Activated CD4-positive, alpha-beta T cell treated with anti-CD3 and anti-CD28 coated beads for 36 hours (primary cell): Measurements from ENCODE around the gene MCM3. TPM values are rescaled to one million over a fixed set of nuclear protein-coding genes. Genes with fewer than 3 reads are reported as not detected.

Source experiments
- ATAC-seq: fragments of 200-7000 bp; cut with Tn5 transposase; one replicate; pipeline ENCODE4 v1.10.0; 2021; ENCODE audit warnings: mild to moderate bottlenecking, moderate library complexity
- CTCF ChIA-PET: fragments of 350-600 bp; sonication (Branson Sonifier 250); formaldehyde crosslinking; loops from one replicate; lab custom pipeline; 2021; ENCODE audit warnings: antibody characterized with exemption; lab: Charles Lee
- POLR2A ChIA-PET: fragments of 350-600 bp; sonication (Branson Sonifier 250); formaldehyde crosslinking; loops from one replicate; lab custom pipeline; 2021; ENCODE audit warnings: antibody characterized with exemption, inconsistent platforms; lab: Charles Lee
- DNase-seq: peaks from one replicate; pipeline ENCODE4 v3.0.0-alpha.2; 2020
- H3K27ac Mint-ChIP-seq: one replicate; pipeline ENCODE4 v1.8.0; 2021; ENCODE audit warnings: mixed read lengths
- H3K27me3 Mint-ChIP-seq: one replicate; pipeline ENCODE4 v1.8.0; 2021; ENCODE audit warnings: mixed read lengths
- H3K36me3 Mint-ChIP-seq: one replicate; pipeline ENCODE4 v1.8.0; 2021; ENCODE audit warnings: low read depth, mixed read lengths
- H3K4me1 Mint-ChIP-seq: one replicate; pipeline ENCODE4 v1.8.0; 2021; ENCODE audit warnings: mixed read lengths
- H3K4me3 Mint-ChIP-seq: one replicate; pipeline ENCODE4 v1.8.0; 2021; ENCODE audit warnings: mild to moderate bottlenecking, moderate library complexity, mixed read lengths
- H3K9me3 Mint-ChIP-seq: one replicate; pipeline ENCODE4 v1.8.0; 2021; ENCODE audit warnings: low read depth, mixed read lengths
- intact Hi-C, 2 experiments: fragments of 100-400 bp; cut with DNase I in 1 of 2; cut with micrococcal nuclease in 1 of 2; formaldehyde crosslinking; loops; one replicate each; pipeline versions ENCODE4 v1.14.2 to v1.15.1; 2022 to 2024; cut with DNase I, micrococcal nuclease
- total RNA-seq, 2 experiments: library from RNA; stranded (reverse); gene quantifications; one replicate each; pipeline ENCODE4 v1.2.3, GENCODE V29; 2021

Gene MCM3
- total RNA-seq, 2 experiments from 2014 or later, result 276 to 279 TPM

DNA sequence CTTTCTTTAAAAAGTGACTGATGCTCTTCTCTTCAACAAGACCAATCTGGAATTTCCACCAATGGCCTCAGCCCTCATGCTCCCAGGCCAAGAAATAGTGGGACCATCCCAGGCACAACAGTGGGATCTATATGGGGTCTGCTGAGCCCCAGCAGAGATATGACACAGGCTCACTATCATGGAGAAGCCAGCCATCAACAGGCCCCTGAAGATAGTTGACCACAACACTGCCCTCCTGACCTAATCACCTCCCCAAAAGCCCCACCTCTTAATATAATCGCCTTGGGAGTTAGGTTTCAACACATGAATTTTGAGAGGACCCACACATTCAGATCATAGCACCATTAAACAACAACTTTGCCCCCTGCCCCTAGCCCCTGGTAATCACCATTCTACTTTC is 16.8 kb upstream of the MCM3 start:
- H3K4me1 Mint-ChIP-seq, result peaks cover 68% of the 10 kb centered on the region
- H3K36me3 Mint-ChIP-seq, result peaks cover 1% of the 10 kb centered on the region
- no peaks in the 10 kb centered on the region for H3K27me3 Mint-ChIP-seq
- DNase-seq (no peak), ATAC-seq (no peak)
- POLR2A ChIA-PET, result interaction anchor here (0.7 kb wide), 1 partner anchor 33 kb away, joined by 3 read pairs; no protein-coding TSS in a partner anchor
- intact Hi-C loops, result no loop called here
- no peak overlapping the region for H3K4me3 Mint-ChIP-seq
- peaks cover 2% of the 10 kb centered on the region for H3K9me3 Mint-ChIP-seq
- H3K27ac Mint-ChIP-seq, result no peak overlapping the region
- CTCF ChIA-PET, result interaction anchor here (0.7 to 3.3 kb wide), 2 partner anchors 15 kb away, joined by 3 to 11 read pairs; partner anchors contain the start of gene MCM3

GRCh38 chr6:52300489-52300931 is 16.0 kb upstream of the MCM3 start:
- peaks cover 66% of the 10 kb centered on the region for H3K4me1 Mint-ChIP-seq

GRCh38 chr6:52299653-52300052 is 15.1 kb upstream of the MCM3 start:
- ATAC-seq (no peak), DNase-seq (no peak)
- Mint-ChIP-seq H3K4me3 (no peak overlapping the region), H3K4me1 (peaks cover 61% of the 10 kb centered on the region), H3K36me3 (peaks cover 4% of the 10 kb centered on the region), H3K27me3 (no peaks in the 10 kb centered on the region), H3K27ac (no peak overlapping the region), H3K9me3 (peaks cover 2% of the 10 kb centered on the region)
- POLR2A ChIA-PET, result no interaction called here
- intact Hi-C loops, result loop anchor here in 1 of 2 experiments (5.0 kb wide), 1 partner anchor 1493 kb away; no protein-coding TSS in a partner anchor
- CTCF ChIA-PET, result interaction anchor here (0.6 to 3.3 kb wide), 5 partner anchors 11 to 117 kb away, joined by 3 to 11 read pairs (median 3); partner anchors contain the start of gene MCM3

More at GRCh38 chr6:52300489-52300931, 16.0 kb upstream of the MCM3 start:
- Mint-ChIP-seq H3K36me3 (peaks cover 4% of the 10 kb centered on the region), H3K27me3 (no peaks in the 10 kb centered on the region), H3K27ac (no peak overlapping the region), H3K9me3 (peaks cover 2% of the 10 kb centered on the region), H3K4me3 (no peak overlapping the region)
- ChIA-PET CTCF (interaction anchor here (0.6 to 3.3 kb wide), 3 partner anchors 15 to 295 kb away, joined by 3 to 11 read pairs (median 3); partner anchors contain the start of gene MCM3), POLR2A (interaction anchor here (0.6 to 0.7 kb wide), 2 partner anchors 32 to 63 kb away, joined by 3 read pairs; no protein-coding TSS in a partner anchor)
- DNase-seq (no peak), ATAC-seq (no peak)
- intact Hi-C loops, result no loop called here

DNA sequence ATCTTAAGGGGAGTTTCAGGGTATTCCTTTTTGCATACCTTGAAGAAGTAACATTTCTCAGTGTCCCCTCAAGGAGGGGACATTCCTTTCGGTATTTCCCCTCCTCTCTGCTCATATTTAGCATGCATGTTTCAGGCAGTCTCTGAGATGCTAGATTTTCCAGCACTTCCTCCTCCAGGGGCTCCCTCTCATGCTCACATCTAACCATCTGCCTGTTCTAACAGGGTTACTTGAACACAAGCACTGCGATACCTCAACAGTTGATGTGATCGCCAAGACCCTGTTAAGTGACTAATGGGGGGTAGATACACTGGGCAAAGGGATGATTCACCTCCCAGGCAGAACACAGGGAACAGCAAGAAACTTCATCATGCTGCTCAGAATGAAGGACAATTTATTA is 12.9 kb upstream of the MCM3 start:
- CTCF ChIA-PET, result interaction anchor here (1.1 to 1.2 kb wide), 4 partner anchors 12 to 119 kb away, joined by 3 to 7 read pairs (median 7); no protein-coding TSS in a partner anchor
- no peak for DNase-seq
- peak overlapping the region; percentile 93 for H3K27ac Mint-ChIP-seq
- peaks cover 2% of the 10 kb centered on the region for H3K9me3 Mint-ChIP-seq
- peak; percentile 10 for ATAC-seq
- intact Hi-C loops, result loop anchor here in 1 of 2 experiments (5.0 kb wide), 1 partner anchor 1495 kb away; no protein-coding TSS in a partner anchor
- H3K4me3 Mint-ChIP-seq, result peak overlapping the region; percentile 20
- peaks cover 43% of the 10 kb centered on the region for H3K4me1 Mint-ChIP-seq
- no peaks in the 10 kb centered on the region for H3K27me3 Mint-ChIP-seq
- peaks cover 4% of the 10 kb centered on the region for H3K36me3 Mint-ChIP-seq
- POLR2A ChIA-PET, result no interaction called here

DNA sequence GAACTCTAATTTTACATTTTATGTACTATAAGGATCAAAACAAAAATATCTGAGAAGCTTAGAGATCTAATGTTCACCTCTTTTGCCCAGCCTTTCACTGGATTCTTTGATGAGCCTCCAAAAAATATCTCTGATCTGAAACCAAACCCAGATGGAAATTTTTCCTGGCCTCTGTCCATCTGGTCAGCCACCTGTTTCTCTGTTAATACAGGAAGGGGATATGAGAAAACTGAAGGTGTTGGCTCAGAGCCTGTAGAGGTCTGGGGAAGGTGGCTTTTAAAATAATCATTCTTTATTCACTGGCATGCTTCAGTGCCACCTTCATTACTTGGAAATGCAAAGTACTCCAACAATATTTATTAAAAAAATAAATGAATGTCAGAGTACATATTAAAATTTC is 8.5 kb upstream of the MCM3 start:
- intact Hi-C loops, result no loop called here
- H3K4me3 Mint-ChIP-seq, result no peak overlapping the region
- POLR2A ChIA-PET, result no interaction called here

GRCh38 chr6:52288841-52289240 is 4.3 kb upstream of the MCM3 start:
- ChIA-PET POLR2A (no interaction called here), CTCF (interaction anchor here (1.3 to 10.6 kb wide), 3 partner anchors 102 to 114 kb away, joined by 3 to 153 read pairs (median 46); no protein-coding TSS in a partner anchor)
- Mint-ChIP-seq H3K27me3 (no peaks in the 10 kb centered on the region), H3K27ac (no peak overlapping the region), H3K4me1 (peaks cover 16% of the 10 kb centered on the region), H3K9me3 (no peaks in the 10 kb centered on the region), H3K36me3 (peaks cover 4% of the 10 kb centered on the region), H3K4me3 (no peak overlapping the region)
- ATAC-seq (no peak), DNase-seq (no peak)
- intact Hi-C loops, result loop anchor here in 1 of 2 experiments (10.0 kb wide), 1 partner anchor 1056 kb away; the partner anchor contains the start of gene ELOVL5

More for the DNA sequence above, 8.5 kb upstream of the MCM3 start:
- H3K4me1 Mint-ChIP-seq, result peaks cover 28% of the 10 kb centered on the region
- peaks cover 4% of the 10 kb centered on the region for H3K36me3 Mint-ChIP-seq
- H3K27ac Mint-ChIP-seq, result no peak overlapping the region
- no peak for ATAC-seq
- H3K9me3 Mint-ChIP-seq, result peaks cover 2% of the 10 kb centered on the region
- CTCF ChIA-PET, result interaction anchor here (1.0 to 1.7 kb wide), 3 partner anchors 11 to 107 kb away, joined by 3 to 8 read pairs (median 4); no protein-coding TSS in a partner anchor
- DNase-seq, result no peak
- H3K27me3 Mint-ChIP-seq, result no peaks in the 10 kb centered on the region

- ChIA-PET CTCF (interaction anchor here (3.8 to 10.6 kb wide), 3 partner anchors 102 to 115 kb away, joined by 38 to 153 read pairs (median 46); no protein-coding TSS in a partner anchor), POLR2A (no interaction called here)
- Mint-ChIP-seq H3K9me3 (no peaks in the 10 kb centered on the region), H3K36me3 (peaks cover 9% of the 10 kb centered on the region), H3K4me3 (no peak overlapping the region), H3K27ac (peak overlapping the region; percentile 47), H3K4me1 (peaks cover 19% of the 10 kb centered on the region), H3K27me3 (no peaks in the 10 kb centered on the region)
- DNase-seq, result no peak
- ATAC-seq, result no peak
- intact Hi-C loops, result loop anchor here in 1 of 2 experiments (10.0 kb wide), 1 partner anchor 1057 kb away; the partner anchor contains the start of gene ELOVL5
These were observed 3.7 kb upstream of the MCM3 start for GRCh38 chr6:52288216-52288615.

- CTCF ChIA-PET, result interaction anchor here (0.5 to 10.6 kb wide), 21 partner anchors 8 to 365 kb away, joined by 3 to 153 read pairs (median 7); partner anchors contain the start of genes EFHC1 and PAQR8
- Mint-ChIP-seq H3K27me3 (no peaks in the 10 kb centered on the region), H3K4me3 (no peak overlapping the region), H3K9me3 (no peaks in the 10 kb centered on the region), H3K4me1 (peaks cover 30% of the 10 kb centered on the region), H3K36me3 (peaks cover 22% of the 10 kb centered on the region), H3K27ac (peak overlapping the region; percentile 73)
- DNase-seq (peak; percentile 84), ATAC-seq (no peak)
- intact Hi-C loops, result loop anchor here in 1 of 2 experiments (1.0 to 10.0 kb wide), 2 partner anchors 9 to 1058 kb away; partner anchors contain the start of gene ELOVL5
- POLR2A ChIA-PET, result no interaction called here
These were observed 2.4 kb upstream of the MCM3 start for GRCh38 chr6:52286798-52287432.

GRCh38 chr6:52285177-52286068 is 881 bp upstream of the MCM3 start:
- no peaks in the 10 kb centered on the region for H3K27me3 Mint-ChIP-seq
- intact Hi-C loops, result loop anchor here (1.0 to 10.0 kb wide), 10 partner anchors 11 to 1059 kb away; partner anchors contain the start of genes FBXO9 (in 2 of the 2), ELOVL5 (in 1 of the 2), GSTA4 (in 1 of the 2) and TRAM2 (in 1 of the 2)
- DNase-seq, result no peak

GRCh38 chr6:52284131-52284459 is 447 bp downstream of the MCM3 start:
- intact Hi-C loops, result loop anchor here (1.0 to 10.0 kb wide), 10 partner anchors 21 to 1061 kb away; partner anchors contain the start of genes EFHC1 (in 2 of the 2), FBXO9 (in 2 of the 2), PAQR8 (in 2 of the 2) and ELOVL5 (in 1 of the 2)
- Mint-ChIP-seq H3K27ac (no peak overlapping the region), H3K27me3 (no peaks in the 10 kb centered on the region), H3K4me3 (no peak overlapping the region), H3K36me3 (peaks cover 46% of the 10 kb centered on the region), H3K9me3 (no peaks in the 10 kb centered on the region), H3K4me1 (peaks cover 49% of the 10 kb centered on the region)
- ChIA-PET POLR2A (interaction anchor here (0.6 to 1.9 kb wide), 4 partner anchors 78 to 116 kb away, joined by 4 to 11 read pairs (median 5); partner anchors contain the start of gene PAQR8), CTCF (interaction anchor here (0.6 to 10.6 kb wide), 12 partner anchors 16 to 368 kb away, joined by 3 to 153 read pairs (median 6); partner anchors contain the start of genes EFHC1 and PAQR8)
- peak; percentile 71 for DNase-seq
- no peak for ATAC-seq

More at GRCh38 chr6:52285177-52286068, 881 bp upstream of the MCM3 start:
- H3K9me3 Mint-ChIP-seq, result no peaks in the 10 kb centered on the region
- H3K4me1 Mint-ChIP-seq, result peaks cover 42% of the 10 kb centered on the region
- peaks cover 35% of the 10 kb centered on the region for H3K36me3 Mint-ChIP-seq
- no peak overlapping the region for H3K4me3 Mint-ChIP-seq
- ATAC-seq, result peak; percentile 22
- CTCF ChIA-PET, result interaction anchor here (0.6 to 10.6 kb wide), 37 partner anchors 9 to 379 kb away, joined by 3 to 153 read pairs (median 6); partner anchors contain the start of genes EFHC1 and PAQR8
- POLR2A ChIA-PET, result interaction anchor here (0.6 to 1.9 kb wide), 15 partner anchors 11 to 140 kb away, joined by 3 to 11 read pairs (median 4); partner anchors contain the start of genes EFHC1 and PAQR8
- no peak overlapping the region for H3K27ac Mint-ChIP-seq
